Measurements from ENCODE around the gene ARMC9. TPM values are rescaled to one million over a fixed set of nuclear protein-coding genes. Genes with fewer than 3 reads are reported as not detected.
"Not testable (repeated sequence)": the region's sequence is repeated elsewhere in the genome, so short reads cannot be mapped to it uniquely, and the experiment has no call there.

Gene ARMC9
- total RNA-seq, 4 donors from 2014 or later, result 6.5 to 11.5 (median 9.3) TPM

DNA sequence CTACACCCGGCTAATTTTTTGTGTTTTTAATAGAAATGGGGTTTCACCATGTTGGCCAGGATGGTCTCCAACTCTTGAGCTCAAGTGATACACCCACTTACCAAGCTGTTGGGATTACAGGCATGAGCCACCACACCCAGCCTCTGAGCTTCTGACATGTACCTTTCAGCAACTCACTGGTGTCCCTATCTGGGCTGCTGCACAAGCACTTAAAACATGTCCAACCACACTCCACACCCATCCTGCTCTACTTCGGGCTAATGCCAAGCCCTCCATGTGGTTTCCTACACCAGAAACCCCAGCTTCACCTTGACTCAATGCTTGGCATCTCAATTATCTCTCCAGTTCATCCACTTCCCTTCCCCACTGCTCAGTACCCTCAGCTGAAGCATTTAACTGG lies 22.4 kb upstream of the ARMC9 start:
- no peaks in the 10 kb centered on the region for H3K27me3 ChIP-seq
- H3K9me3 ChIP-seq, result no peaks in the 10 kb centered on the region
- 50% methylated on average over 2 of the region's 2 CpGs for WGBS
- no peak overlapping the region for H3K27ac ChIP-seq
- H3K4me1 ChIP-seq, result no peaks in the 10 kb centered on the region
- peaks cover 21% of the 10 kb centered on the region for H3K36me3 ChIP-seq
- H3K4me3 ChIP-seq, result no peak overlapping the region
- TF ChIP-seq, protein P1, sequence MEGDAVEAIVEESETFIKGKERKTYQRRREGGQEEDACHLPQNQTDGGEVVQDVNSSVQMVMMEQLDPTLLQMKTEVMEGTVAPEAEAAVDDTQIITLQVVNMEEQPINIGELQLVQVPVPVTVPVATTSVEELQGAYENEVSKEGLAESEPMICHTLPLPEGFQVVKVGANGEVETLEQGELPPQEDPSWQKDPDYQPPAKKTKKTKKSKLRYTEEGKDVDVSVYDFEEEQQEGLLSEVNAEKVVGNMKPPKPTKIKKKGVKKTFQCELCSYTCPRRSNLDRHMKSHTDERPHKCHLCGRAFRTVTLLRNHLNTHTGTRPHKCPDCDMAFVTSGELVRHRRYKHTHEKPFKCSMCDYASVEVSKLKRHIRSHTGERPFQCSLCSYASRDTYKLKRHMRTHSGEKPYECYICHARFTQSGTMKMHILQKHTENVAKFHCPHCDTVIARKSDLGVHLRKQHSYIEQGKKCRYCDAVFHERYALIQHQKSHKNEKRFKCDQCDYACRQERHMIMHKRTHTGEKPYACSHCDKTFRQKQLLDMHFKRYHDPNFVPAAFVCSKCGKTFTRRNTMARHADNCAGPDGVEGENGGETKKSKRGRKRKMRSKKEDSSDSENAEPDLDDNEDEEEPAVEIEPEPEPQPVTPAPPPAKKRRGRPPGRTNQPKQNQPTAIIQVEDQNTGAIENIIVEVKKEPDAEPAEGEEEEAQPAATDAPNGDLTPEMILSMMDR (IDR thresholded peaks at IDR 0.05), result no peak
- no peak for TF ChIP-seq POLR2A (IDR thresholded peaks at IDR 0.05)
- no peak for TF ChIP-seq POLR2AphosphoS5 (IDR thresholded peaks at IDR 0.05)
- no peak for TF ChIP-seq EP300 (IDR thresholded peaks at IDR 0.05)
- DNase-seq (ENCODE audit: low spot score in 2 of 2), result no peak

DNA sequence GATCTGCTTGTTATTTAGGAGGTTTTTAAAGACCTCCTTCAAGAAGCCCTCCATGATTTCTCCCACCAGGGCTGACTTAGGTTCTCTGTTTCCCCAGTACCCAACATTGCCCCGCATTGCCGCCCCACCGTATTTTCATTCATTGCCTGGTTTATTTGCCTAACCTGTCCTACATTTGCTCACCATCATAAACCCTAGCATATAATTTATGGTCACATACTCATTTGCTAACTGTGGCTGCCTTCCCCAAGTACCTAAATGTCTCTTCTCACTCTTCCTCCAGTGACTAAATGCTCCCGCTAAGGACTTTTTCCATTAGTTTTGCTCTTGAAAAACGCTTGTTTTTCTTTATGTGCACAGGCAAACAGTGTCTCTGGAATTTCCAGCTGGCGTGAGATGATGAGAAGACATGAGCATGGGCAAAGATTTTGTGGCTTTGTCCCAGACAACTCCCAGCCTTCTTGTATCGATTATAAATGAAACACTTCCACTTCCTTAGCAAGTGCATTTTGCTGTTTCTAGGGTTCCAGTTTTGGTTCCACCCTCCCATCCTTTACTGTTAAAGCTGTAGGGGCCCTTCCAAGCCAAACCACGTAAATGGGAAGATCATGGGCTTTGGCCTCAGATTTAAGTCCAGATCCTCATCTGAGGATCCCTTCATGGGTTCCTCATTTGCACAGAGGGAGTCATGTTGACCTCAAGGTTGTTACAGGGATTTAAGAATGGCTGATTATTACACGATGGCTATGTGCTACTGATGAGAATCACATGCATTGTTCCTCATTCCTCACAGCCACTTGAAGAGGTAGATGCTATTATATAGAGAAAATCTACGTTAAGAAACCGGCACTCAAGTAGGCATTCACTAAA lies 21.0 kb upstream of the ARMC9 start:
- no peaks in the 10 kb centered on the region for H3K9me3 ChIP-seq
- peaks cover 13% of the 10 kb centered on the region for H3K36me3 ChIP-seq
- DNase-seq (ENCODE audit: low spot score in 2 of 2), result no peak
- H3K27ac ChIP-seq, result no peak overlapping the region
- no peak for TF ChIP-seq EP300 (IDR thresholded peaks at IDR 0.05)
- no peak for TF ChIP-seq POLR2AphosphoS5 (IDR thresholded peaks at IDR 0.05)
- no peak for TF ChIP-seq POLR2A (IDR thresholded peaks at IDR 0.05)
- TF ChIP-seq, protein P1 (IDR thresholded peaks at IDR 0.05), result no peak
- 78% methylated on average over 11 of the region's 11 CpGs for WGBS
- no peak overlapping the region for H3K4me3 ChIP-seq
- no peaks in the 10 kb centered on the region for H3K4me1 ChIP-seq
- no peaks in the 10 kb centered on the region for H3K27me3 ChIP-seq

DNA sequence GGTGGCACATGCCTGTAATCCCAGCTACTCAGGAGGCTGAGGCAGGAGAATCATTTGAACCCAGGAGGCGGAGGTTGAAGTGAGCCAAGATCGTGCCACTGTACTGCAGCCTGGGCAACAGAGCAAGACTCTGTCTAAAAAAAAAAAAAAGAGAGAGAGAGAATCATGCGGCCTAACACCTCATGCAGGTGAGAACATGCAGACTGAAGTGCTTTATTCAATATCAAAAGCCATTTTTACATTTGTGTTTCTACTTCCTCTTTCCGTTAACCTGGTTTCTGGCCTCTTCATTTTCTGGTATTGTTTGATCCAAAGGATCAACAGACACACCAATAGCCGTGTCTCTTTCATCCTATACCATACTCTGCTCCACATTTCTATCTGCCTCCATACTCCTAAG lies 19.6 kb upstream of the ARMC9 start:
- DNase-seq (ENCODE audit: low spot score in 2 of 2); H3K27me3 ChIP-seq; H3K36me3 ChIP-seq; H3K27ac ChIP-seq; H3K9me3 ChIP-seq; H3K4me3 ChIP-seq; H3K4me1 ChIP-seq: not testable (repeated sequence)
- 80% methylated on average over 5 of the region's 5 CpGs for whole genome bisulfite sequencing

DNA sequence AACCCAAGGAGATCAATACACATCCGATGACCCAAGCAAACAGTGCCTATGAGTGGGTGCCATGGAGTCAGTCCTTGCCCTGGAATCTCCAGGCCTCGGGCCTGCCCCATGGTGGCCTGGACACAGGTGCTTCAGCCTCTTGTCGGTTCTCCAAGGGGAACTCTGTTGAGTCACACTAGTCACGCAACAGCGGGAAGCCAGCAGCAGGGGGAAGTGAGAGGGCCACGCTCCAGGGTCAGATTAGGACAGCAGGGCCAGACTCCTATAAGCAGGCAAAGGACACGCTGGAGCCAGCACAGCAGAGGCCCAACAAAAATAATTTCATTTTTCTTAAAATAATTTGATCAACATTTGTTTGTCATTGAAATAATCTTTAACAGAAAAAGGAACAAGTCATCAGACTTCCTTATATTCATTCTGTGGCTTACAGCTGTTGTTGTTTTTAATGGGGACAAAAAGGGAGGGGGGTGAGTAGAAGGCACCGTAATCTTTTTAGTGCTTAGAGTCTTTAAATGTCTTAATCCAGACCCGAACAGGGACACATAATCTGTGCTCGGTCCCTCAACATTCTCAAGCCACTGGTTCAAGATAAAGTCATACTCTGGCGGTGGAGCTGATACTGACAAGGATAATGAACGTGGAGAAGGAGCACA lies 16.4 kb upstream of the ARMC9 start:
- H3K27me3 ChIP-seq, result no peaks in the 10 kb centered on the region
- H3K4me1 ChIP-seq, result peaks cover 6% of the 10 kb centered on the region
- no peaks in the 10 kb centered on the region for H3K9me3 ChIP-seq
- 55% methylated on average over 12 of the region's 12 CpGs for WGBS
- peak overlapping the region; percentile 55 for H3K27ac ChIP-seq
- TF ChIP-seq, protein P1 (IDR thresholded peaks at IDR 0.05), result no peak
- TF ChIP-seq POLR2A (IDR thresholded peaks at IDR 0.05) (no peak), POLR2AphosphoS5 (IDR thresholded peaks at IDR 0.05) (no peak), EP300 (IDR thresholded peaks at IDR 0.05) (no peak)
- H3K4me3 ChIP-seq, result no peak overlapping the region
- no peaks in the 10 kb centered on the region for H3K36me3 ChIP-seq
- DNase-seq (ENCODE audit: low spot score in 2 of 2), result peak in 1 of 2 donors; percentile 73

DNA sequence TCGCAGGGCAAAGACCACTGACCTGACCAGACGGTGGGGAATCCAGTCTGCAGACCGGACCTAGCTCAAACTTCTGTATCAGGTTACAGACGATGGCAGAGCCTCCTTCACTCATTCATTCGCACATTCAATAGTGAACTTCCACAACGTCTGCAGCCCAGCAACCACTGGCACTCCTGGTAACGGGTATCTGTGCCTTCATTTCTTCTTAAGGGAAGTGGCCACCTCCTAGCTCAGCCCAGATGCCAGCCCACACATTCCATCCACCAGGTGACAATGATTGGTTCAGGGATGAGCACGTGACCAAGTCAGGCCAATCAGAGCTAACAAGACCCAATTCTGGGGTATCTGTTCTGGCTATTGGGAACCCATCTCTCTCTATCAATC lies 15.9 kb upstream of the ARMC9 start:
- 75% methylated on average over 8 of the region's 8 CpGs for WGBS
- Histone ChIP-seq H3K9me3 (no peaks in the 10 kb centered on the region), H3K27ac (peak overlapping the region; percentile 55), H3K4me1 (peaks cover 6% of the 10 kb centered on the region), H3K27me3 (no peaks in the 10 kb centered on the region), H3K4me3 (no peak overlapping the region), H3K36me3 (no peaks in the 10 kb centered on the region)
- TF ChIP-seq, protein P1 (IDR thresholded peaks at IDR 0.05), result no peak
- TF ChIP-seq POLR2AphosphoS5 (IDR thresholded peaks at IDR 0.05) (no peak), EP300 (IDR thresholded peaks at IDR 0.05) (no peak), POLR2A (IDR thresholded peaks at IDR 0.05) (no peak)
- DNase-seq (ENCODE audit: low spot score in 2 of 2), result peak in 1 of 2 donors; percentile 51

Measured in suprapubic skin (tissue), 4 donors.